Neural cell (in vitro differentiated cells): Measurements from ENCODE around the gene NDUFAF5. TPM values are rescaled to one million over a fixed set of nuclear protein-coding genes. Genes with fewer than 3 reads are reported as not detected.

Source experiments
- H2AFZ ChIP-seq: fragments of 200-600, 300-800 bp; sonication (generic), shearing (Covaris generic); 2 replicates; pipeline ENCODE4 v1.6.0; 2014; ENCODE audit warnings: low read depth, mild to moderate bottlenecking, antibody characterized with exemption, low read length, moderate library complexity
- H3F3A ChIP-seq: fragments of 200-600 bp; shearing (Covaris generic); 2 replicates; pipeline ENCODE4 v1.6.1; 2016; ENCODE audit warnings: mild to moderate bottlenecking, moderate library complexity, mixed read lengths, antibody characterized with exemption, low read length; ENCODE audit not compliant: insufficient read depth, poor library complexity, severe bottlenecking
- H3K27ac ChIP-seq: fragments of 200-600, 300-800 bp; sonication (generic), shearing (Covaris generic); 2 replicates; pipeline ENCODE4 v1.5.1; 2014; ENCODE audit warnings: mild to moderate bottlenecking, low read length, moderate library complexity
- H3K27me3 ChIP-seq: fragments of 300-800, 200-600 bp; sonication (generic), shearing (Covaris generic); 2 replicates; pipeline ENCODE4 v1.6.0; 2014; ENCODE audit warnings: mild to moderate bottlenecking, low read depth, low read length, moderate library complexity; ENCODE audit not compliant: insufficient read depth
- H3K36me3 ChIP-seq: fragments of 300-800, 200-600 bp; sonication (generic), shearing (Covaris generic); 2 replicates; pipeline ENCODE4 v1.5.1; 2014; ENCODE audit warnings: mild to moderate bottlenecking, antibody characterized with exemption, low read length, moderate library complexity; ENCODE audit not compliant: insufficient read depth
- H3K4me2 ChIP-seq: fragments of 300-800, 200-600 bp; sonication (generic), shearing (Covaris generic); 2 replicates; pipeline ENCODE4 v1.6.0; 2014; ENCODE audit warnings: mild to moderate bottlenecking, low read length
- H3K4me3 ChIP-seq: fragments of 300-800, 200-600 bp; sonication (generic), shearing (Covaris generic); 2 replicates; pipeline ENCODE4 v1.5.1; 2014; ENCODE audit warnings: mild to moderate bottlenecking, low read length, moderate library complexity
- H3K79me2 ChIP-seq: fragments of 200-600 bp; shearing (Covaris generic); replicated peaks from 2 replicates; pipeline ENCODE4 v1.6.0; 2014; ENCODE audit warnings: mild to moderate bottlenecking, low read length, moderate library complexity; ENCODE audit not compliant: insufficient read depth
- H3K9ac ChIP-seq: fragments of 300-800, 200-600 bp; sonication (generic), shearing (Covaris generic); 2 replicates; pipeline ENCODE4 v1.6.1; 2016; ENCODE audit warnings: mild to moderate bottlenecking, low read length, mixed read lengths
- H3K9me2 ChIP-seq: fragments of 200-600 bp; shearing (Covaris generic); 2 replicates; pipeline ENCODE4 v1.6.1; 2016; ENCODE audit warnings: mild to moderate bottlenecking, low read length, mixed read lengths; ENCODE audit not compliant: insufficient read depth
- H3K9me3 ChIP-seq: fragments of 200-600, 300-800 bp; sonication (generic), shearing (Covaris generic); 2 replicates; pipeline ENCODE4 v1.6.1; 2016; ENCODE audit warnings: mild to moderate bottlenecking, mixed run types, low read length, moderate library complexity, mixed read lengths
- H4K20me1 ChIP-seq: fragments of 200-600 bp; shearing (Covaris generic); 2 replicates; pipeline ENCODE4 v1.6.1; 2016; ENCODE audit warnings: mild to moderate bottlenecking, mixed run types; ENCODE audit not compliant: insufficient read depth
- CTCF ChIP-seq: fragments of 450-650 bp; IDR thresholded peaks from 2 replicates; pipeline ENCODE4 v1.5.1; 2014; ENCODE audit warnings: antibody characterized with exemption, mild to moderate bottlenecking, moderate library complexity; ENCODE audit not compliant: poor library complexity, severe bottlenecking
- EP300 ChIP-seq: fragments of 450-650 bp; conservative IDR thresholded peaks from 2 replicates; pipeline ENCODE4 v1.6.1; 2014; ENCODE audit warnings: antibody characterized with exemption, mild to moderate bottlenecking, moderate library complexity; ENCODE audit not compliant: poor library complexity, severe bottlenecking
- EZH2 ChIP-seq: fragments of 200-600, 300-800 bp; shearing (Covaris generic), sonication (generic); IDR thresholded peaks from 2 replicates; pipeline ENCODE4 v1.6.1; 2014; ENCODE audit warnings: antibody characterized with exemption, low read length, borderline replicate concordance, mild to moderate bottlenecking; ENCODE audit not compliant: insufficient read depth, poor library complexity, severe bottlenecking
- MXI1 ChIP-seq: fragments of 450-650 bp; conservative IDR thresholded peaks from 2 replicates; pipeline ENCODE4 v1.6.1; 2014; ENCODE audit warnings: antibody characterized with exemption, mild to moderate bottlenecking; ENCODE audit not compliant: poor library complexity, severe bottlenecking
- POLR2AphosphoS5 ChIP-seq: IDR thresholded peaks from 2 replicates; pipeline ENCODE4 v1.6.1; 2012
- RAD21 ChIP-seq: fragments of 450-650 bp; conservative IDR thresholded peaks from 2 replicates; pipeline ENCODE4 v1.6.1; 2014; ENCODE audit warnings: antibody characterized with exemption, mild to moderate bottlenecking, moderate library complexity
- REST ChIP-seq: IDR thresholded peaks from 2 replicates; pipeline ENCODE4 v1.6.1; 2012; ENCODE audit warnings: borderline replicate concordance
- SMC3 ChIP-seq: fragments of 450-650 bp; conservative IDR thresholded peaks from 2 replicates; pipeline ENCODE4 v1.6.1; 2014; ENCODE audit warnings: antibody characterized with exemption, mild to moderate bottlenecking, moderate library complexity; ENCODE audit not compliant: poor library complexity
- TAF1 ChIP-seq: IDR thresholded peaks from 2 replicates; pipeline ENCODE4 v1.6.1; 2012; ENCODE audit warnings: low read depth
- polyA plus RNA-seq: library from polyadenylated mRNA; depleted of rRNA; stranded (reverse); fragments of >200 nt; gene quantifications from 2 replicates; pipeline ENCODE4 v1.2.3, GENCODE V29; 2014

NDUFAF5 gene
- polyA plus RNA-seq, 1 donor from 2014 or later: 103 TPM

- H3K9me2 ChIP-seq: no peaks in the 10 kb centered on the region
- H2AFZ ChIP-seq: no peak overlapping the region
- H3K27me3 ChIP-seq: no peaks in the 10 kb centered on the region
- H3K36me3 ChIP-seq: no peaks in the 10 kb centered on the region
- no peak overlapping the region for H3K27ac ChIP-seq
- no peaks in the 10 kb centered on the region for H3F3A ChIP-seq
- H3K9ac ChIP-seq: no peak overlapping the region
- TF ChIP-seq REST (no peak), SMC3 (no peak), EP300 (no peak), TAF1 (no peak), CTCF (no peak), RAD21 (no peak), EZH2 (no peak), POLR2AphosphoS5 (no peak), MXI1 (no peak)
- H4K20me1 ChIP-seq: no peaks in the 10 kb centered on the region
- H3K4me2 ChIP-seq: no peak overlapping the region
- H3K9me3 ChIP-seq: no peaks in the 10 kb centered on the region
- H3K4me3 ChIP-seq: no peak overlapping the region
- H3K79me2 ChIP-seq: no peaks in the 10 kb centered on the region
These were observed 46.6 kb downstream of the NDUFAF5 start for GRCh38 chr20:13831476-13831875.

- H3K27me3 ChIP-seq: no peaks in the 10 kb centered on the region
- no peak overlapping the region for H3K9ac ChIP-seq
- H2AFZ ChIP-seq: no peak overlapping the region
- no peaks in the 10 kb centered on the region for H3F3A ChIP-seq
- TF ChIP-seq CTCF: no peak
- no peak for TF ChIP-seq SMC3
- no peak for TF ChIP-seq MXI1
- no peak for TF ChIP-seq EP300
- TF ChIP-seq TAF1: no peak
- TF ChIP-seq EZH2: no peak
- no peak for TF ChIP-seq REST
- no peak for TF ChIP-seq RAD21
- no peak for TF ChIP-seq POLR2AphosphoS5
- H3K4me3 ChIP-seq: no peak overlapping the region
- H3K9me3 ChIP-seq: no peaks in the 10 kb centered on the region
- H3K9me2 ChIP-seq: no peaks in the 10 kb centered on the region
- H3K4me2 ChIP-seq: no peak overlapping the region
- no peaks in the 10 kb centered on the region for H3K79me2 ChIP-seq
- no peaks in the 10 kb centered on the region for H3K36me3 ChIP-seq
- no peak overlapping the region for H3K27ac ChIP-seq
- no peaks in the 10 kb centered on the region for H4K20me1 ChIP-seq
These were observed 53.8 kb downstream of the NDUFAF5 start for GRCh38 chr20:13838664-13839063.
